Vagina (tissue), 2 donors: ENCODE results near the gene CNOT4.

Experiments
- CTCF ChIP-seq, 3 experiments: fragments of 450-650 bp in 2 of 3; fragments of 200-600 bp in 1 of 3; sonication (generic) in 1 of 3; IDR thresholded peaks; one replicate each; pipeline ENCODE4 v1.5.1; 2017 to 2019; ENCODE audit warnings: antibody characterized with exemption in 3 of 3, mild to moderate bottlenecking in 2 of 3, moderate library complexity in 2 of 3
- POLR2A ChIP-seq, 2 donors: fragments of 450-650 bp; IDR thresholded peaks; one replicate each; pipeline ENCODE4 v1.6.1; 2017; ENCODE audit warnings: antibody characterized with exemption in 2 of 2, mild to moderate bottlenecking in 2 of 2, moderate library complexity in 2 of 2
- POLR2AphosphoS5 ChIP-seq, 2 donors: sonication (generic); formaldehyde crosslinking; IDR thresholded peaks; one replicate each; pipeline ENCODE4 v1.9.0; 2017; ENCODE audit warnings: antibody characterized with exemption in 2 of 2, mild to moderate bottlenecking in 2 of 2, low read depth in 1 of 2; ENCODE audit not compliant: insufficient read depth in 1 of 2

GRCh38 chr7:135327458-135327857 is 182.4 kb downstream of the CNOT4 start:
- TF ChIP-seq CTCF (IDR thresholded peaks at IDR 0.05) (no peak), POLR2A (IDR thresholded peaks at IDR 0.05) (no peak), POLR2AphosphoS5 (IDR thresholded peaks at IDR 0.05; ENCODE audit: insufficient read depth in 1 of 2, low read depth in 1 of 2) (no peak)
